NCI-H1092 treated with DMSO at 0.1 percent for 48 hours (cell line): Measurements from ENCODE around the gene EFCAB13.
A peak's percentile ranks its signal among the peaks of the same experiment; 100 is the strongest.

Experiments
- DNase-seq: peaks from one replicate; lab custom pipeline; 2025; lab: John Stamatoyannopoulos, UW

Gene EFCAB13

DNA sequence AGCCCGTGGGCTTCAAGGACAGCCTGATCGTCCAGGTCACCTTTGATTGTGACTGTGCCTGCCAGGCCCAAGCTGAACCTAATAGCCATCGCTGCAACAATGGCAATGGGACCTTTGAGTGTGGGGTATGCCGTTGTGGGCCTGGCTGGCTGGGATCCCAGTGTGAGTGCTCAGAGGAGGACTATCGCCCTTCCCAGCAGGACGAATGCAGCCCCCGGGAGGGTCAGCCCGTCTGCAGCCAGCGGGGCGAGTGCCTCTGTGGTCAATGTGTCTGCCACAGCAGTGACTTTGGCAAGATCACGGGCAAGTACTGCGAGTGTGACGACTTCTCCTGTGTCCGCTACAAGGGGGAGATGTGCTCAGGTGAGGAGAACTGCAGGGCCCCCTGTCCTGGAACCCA is 31.5 kb upstream of the EFCAB13 start:
- DNase-seq, result no peak

DNA sequence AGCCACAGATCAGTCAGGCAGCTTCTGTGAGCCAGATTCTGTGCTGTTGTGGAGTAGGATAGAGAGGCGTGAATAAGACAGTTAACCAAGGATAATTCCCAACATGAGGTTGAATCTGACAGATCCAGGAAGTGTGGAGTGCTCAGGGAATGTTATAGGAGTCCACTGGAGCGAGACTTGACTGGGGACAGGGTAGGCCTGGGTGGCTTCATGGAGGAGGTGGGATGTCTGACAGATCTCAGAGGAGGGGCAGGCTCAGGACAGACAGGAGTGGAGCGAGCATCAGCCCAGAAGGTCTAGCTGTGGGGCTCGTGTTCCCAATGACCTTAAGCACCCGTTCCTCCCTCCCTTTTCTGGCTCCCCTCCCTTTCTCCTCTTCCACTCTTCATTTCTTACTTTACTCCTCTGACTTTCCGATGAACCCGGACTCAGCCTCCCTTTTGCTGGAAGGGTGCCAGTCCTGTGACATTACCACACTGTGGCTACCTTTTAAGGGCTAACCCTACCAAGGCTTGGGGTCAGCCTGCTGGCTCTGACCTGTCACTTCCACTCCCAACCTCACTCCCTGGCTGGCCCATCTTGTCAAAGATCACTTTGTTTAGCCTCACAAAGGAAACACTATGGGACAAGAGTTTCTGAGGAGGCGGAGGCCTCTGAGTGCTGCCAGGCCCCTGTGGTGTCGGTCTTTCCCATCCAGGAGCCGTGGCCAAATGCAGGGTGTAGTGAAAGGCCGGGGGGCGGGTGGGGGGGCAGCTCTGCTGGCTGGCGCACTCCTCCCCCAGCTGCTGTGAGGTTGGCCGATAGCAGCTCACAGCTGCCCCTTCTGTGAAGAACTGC is 28.5 kb upstream of the EFCAB13 start:
- DNase-seq, result no peak

DNA sequence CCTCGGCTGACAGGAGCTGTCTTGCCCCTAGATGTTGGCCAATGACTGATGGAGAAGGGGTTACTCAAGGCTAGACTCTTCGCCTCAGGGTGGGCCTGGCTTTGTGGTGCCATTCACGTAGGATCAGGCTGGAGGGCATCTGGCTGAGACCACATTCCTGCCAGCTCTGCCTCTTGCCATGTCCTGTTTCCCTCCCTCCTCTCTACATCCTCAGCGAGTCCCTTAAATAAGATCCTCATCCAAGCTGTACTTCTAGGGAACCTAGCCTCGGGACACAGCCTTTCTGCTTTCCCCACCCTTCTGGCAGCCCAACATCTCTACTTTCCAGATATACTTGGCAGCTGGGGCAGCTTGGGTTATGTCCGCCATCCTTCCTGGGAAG is 27.9 kb upstream of the EFCAB13 start:
- no peak for DNase-seq

DNA sequence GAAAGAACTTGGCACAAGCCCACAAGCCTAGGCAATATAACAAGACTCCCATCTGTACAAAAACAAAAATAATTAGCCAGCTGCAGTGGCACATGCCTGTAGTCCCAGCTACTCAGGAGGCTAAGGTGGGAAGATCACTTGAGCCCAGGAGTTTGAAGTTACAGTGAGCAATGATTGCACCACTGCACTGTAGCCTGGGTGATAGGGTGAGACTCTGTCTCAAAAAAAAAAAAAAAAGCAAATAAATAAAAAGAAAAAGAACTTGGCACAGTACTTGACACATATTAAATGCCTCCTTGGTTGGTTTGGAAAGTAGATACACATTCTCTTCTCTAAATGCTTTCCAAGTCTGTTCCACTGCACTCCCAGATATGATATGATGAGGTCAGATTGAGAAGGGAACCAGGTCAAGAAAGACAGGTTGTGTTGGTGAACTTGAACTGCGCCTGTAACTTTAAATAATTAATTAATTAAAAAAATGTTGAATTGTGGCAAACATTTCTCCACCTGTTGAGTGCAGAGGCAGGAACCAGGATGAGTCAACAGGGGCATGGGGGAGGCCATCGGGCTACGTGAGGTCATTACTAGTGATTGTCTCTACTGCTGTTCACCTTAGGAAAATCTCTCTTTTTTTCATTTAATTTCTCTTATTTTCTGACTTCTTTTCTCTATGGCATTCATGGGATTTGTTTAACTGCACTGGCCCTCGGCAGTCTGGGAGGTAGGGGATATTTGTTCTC is 25.9 kb upstream of the EFCAB13 start:
- no peak for DNase-seq

DNA sequence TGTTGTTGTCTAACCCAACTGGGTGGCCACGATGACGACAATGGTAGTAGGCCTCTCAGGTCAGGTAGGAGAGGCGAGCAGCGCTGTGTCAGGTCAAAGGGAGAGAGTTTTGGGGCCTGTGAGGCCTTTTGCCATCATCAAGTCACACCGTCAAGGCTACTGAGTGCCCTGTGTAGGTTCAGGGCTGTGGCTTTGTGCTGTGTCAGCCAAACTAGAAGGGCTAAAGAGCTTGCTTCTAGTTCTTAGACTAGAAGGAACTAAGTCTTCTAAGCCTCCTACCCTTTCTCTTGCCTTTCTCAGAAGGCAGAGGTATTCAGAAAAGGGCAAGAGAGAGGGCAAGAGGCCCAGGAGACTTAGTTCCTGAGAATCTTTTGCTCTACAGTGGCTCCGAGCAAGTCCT is 25.0 kb upstream of the EFCAB13 start:
- DNase-seq, result no peak

DNA sequence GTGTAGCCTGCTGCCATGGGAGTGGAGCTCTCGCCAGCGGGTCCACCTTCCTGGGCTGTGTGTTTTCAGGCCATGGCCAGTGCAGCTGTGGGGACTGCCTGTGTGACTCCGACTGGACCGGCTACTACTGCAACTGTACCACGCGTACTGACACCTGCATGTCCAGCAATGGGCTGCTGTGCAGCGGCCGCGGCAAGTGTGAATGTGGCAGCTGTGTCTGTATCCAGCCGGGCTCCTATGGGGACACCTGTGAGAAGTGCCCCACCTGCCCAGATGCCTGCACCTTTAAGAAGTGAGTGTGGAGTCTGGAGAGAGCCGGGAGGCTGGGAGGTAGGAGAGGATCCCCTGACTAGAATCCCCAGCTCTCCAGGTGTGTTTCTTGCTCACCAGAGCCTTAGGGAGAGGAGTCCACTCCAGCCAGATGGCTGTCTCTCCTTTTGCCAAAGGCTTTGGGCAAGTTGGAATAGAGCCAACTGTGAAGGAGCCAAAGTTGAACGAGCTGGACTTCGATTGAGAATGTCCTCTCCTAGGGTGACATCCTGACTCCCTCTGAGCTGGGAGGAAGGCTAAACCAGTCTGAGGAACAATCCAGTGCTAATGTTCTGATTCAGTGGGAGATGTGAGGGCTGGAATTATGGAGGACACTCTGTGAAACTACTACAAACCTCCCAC is 24.4 kb upstream of the EFCAB13 start:
- no peak for DNase-seq

DNA sequence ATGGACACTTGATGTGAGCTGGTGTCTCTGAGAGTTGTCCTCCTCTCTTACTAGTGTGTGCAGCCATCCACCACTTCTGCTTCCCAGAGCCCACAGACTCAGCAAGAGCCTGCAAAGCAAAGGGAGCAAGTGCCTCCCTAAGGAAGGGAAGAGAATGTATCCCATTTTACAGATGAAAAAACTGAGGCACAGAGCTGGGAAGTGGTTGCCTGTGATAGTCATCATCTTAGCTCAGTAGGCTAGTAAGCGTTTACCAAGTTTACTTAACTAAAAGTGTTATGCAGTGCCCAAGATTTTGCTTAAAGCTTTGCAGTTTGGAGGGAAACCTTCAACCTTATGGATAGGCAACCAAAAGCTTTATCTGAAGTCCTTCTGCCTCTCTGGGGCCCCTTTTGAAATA is 23.0 kb upstream of the EFCAB13 start:
- DNase-seq, result no peak

DNA sequence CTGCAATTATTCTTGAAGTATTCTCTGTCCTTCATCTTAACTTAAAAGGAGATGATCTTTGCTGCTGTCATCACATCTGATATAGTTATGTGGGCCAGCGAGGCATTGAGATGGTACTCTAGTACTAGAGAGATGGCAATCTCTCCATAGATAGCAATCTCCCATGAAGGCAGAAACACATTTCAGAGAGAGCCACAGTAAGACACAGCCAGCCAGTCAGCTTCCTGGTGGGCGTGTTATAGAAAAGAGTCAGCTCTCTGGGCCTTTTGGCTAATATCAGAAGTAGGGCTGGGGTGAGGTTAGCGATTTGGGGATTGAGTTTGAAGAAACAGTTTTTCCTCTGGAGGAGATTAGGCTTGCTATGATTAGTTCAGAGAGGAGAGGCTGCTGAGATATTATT is 22.6 kb upstream of the EFCAB13 start:
- no peak for DNase-seq

DNA sequence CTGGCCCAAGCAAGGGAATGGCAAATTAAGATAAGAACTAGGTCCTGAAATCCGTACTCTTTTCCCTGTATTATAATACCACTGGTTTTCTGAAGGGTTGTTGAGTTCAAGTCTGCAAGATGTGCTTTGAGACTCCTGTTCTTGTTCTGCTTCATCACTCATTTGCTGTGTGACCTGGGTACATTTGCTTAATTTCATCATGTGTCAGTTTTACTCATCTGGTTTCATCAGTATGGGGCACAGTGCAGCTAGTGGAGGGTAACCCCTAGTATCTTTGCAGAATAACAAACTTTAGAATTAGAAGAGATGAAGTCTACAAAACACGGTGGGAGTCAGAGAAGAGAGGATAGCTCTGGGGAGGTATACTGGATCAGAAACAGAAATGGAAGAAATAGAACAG is 21.9 kb upstream of the EFCAB13 start:
- DNase-seq, result no peak

DNA sequence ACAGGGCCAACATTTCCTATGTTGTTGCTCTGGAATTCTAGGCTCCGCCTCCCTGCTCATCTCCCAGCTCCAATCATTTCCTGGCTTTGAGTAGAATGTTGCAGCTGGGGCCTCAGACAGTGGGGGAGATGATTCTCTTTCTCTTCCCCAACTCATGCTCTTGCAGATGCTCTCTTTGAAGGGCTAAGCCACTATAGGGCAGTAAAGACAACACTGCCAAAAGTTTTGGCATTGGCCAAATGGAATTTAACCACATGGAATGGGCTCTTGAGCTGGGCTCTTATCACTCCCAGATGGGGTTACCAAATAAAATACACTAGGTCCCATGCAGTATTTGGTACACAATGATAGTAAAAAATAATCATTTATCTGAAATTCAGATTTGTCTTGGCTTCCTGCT is 19.6 kb upstream of the EFCAB13 start:
- no peak for DNase-seq

DNA sequence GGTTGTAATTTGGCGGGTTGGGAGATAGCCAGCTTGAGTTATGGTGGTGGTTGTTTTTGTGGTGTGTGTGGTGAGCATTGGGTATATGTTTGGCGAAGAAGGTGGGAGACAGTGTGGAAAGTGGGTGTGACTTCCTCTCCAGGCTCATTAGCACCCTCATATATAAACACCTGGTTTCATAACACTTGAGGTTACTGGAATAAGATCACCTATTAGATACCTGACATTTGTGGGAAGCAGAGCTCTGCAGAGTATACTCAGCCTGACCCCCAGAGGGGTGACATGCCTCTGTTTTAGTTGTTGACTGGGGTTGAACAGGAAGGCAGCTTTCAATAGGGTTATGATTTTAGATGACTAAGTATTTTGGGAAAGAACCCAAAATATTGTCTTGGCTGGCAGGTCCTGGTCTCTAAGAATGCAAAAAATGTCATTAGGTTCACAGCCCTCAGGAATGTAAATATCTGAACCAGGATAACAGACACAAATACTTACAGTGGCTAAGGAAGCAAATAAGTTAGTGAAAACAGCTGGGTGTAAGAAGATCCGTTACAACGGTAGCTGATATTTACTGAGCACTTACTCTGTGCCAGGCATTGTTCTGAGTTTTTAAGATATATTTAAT is 18.3 kb upstream of the EFCAB13 start:
- DNase-seq, result no peak

DNA sequence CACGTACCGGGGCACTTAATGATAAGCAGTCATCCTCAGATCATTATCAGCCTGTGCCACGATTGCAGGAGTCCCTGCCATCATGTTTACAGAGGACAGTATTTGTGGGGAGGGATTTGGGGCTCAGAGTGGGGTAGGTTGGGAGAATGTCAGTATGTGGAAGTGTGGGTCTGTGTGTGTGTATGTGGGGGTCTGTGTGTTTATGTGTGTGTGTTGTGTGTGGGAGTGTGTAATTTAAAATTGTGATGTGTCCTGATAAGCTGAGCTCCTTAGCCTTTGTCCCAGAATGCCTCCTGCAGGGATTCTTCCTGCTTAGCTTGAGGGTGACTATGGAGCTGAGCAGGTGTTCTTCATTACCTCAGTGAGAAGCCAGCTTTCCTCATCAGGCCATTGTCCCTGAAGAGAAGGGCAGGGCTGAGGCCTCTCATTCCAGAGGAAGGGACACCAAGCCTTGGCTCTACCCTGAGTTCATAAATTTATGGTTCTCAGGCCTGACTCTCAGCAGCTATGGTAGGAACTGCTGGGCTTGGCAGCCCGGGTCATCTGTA is 13.5 kb upstream of the EFCAB13 start:
- no peak for DNase-seq

DNA sequence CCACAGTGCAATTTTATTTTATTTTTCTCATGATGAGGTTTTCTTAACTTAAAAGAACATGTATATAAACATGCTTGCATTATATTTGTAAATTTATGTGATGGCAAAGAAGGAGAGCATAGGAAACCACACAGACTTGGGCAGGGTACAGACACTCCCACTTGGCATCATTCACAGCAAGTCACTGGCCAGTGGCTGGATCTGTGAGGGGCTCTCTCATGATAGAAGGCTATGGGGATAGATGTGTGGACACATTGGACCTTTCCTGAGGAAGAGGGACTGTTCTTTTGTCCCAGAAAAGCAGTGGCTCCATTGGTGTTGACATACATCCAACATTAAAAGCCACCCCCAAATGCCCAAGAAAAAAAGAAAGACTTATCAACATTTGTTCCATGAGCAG is 12.3 kb upstream of the EFCAB13 start:
- no peak for DNase-seq

DNA sequence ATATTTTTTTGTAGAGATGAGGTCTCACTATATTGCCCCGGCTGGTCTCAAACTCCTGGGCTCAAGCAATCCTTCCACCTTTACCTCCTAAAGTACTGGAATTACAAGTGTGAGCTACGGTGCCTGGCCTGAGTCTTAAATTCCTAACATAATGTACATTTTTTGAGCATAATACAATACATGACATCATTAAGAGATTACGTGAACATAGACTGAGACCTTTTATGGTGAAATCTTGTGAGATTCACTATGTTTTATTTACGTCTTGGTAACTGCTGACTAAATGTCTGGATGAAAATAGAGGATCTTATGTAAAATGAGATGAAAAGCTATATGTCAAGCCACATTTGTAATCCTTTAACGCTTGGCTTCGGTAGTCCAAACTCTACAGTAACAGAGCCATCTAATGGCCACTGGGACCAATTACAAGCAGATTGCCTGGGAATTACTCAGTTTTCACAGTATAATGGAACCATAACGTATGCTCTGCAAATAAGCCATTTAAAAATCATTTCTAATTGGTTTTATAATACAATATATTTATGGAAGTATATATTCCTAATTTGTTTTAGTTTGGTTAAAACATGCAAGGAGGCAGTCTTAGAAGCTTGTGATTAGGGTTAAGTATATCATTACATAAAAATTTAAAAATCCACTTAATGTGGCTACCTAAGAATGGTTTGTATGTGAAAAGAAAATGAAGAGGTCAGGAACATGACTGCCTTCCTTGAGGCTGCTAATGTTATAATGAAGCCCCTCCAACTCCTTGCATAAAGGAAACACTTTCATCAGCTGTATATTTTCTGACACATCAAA is 8.1 kb upstream of the EFCAB13 start:
- peak; percentile 54 for DNase-seq

DNA sequence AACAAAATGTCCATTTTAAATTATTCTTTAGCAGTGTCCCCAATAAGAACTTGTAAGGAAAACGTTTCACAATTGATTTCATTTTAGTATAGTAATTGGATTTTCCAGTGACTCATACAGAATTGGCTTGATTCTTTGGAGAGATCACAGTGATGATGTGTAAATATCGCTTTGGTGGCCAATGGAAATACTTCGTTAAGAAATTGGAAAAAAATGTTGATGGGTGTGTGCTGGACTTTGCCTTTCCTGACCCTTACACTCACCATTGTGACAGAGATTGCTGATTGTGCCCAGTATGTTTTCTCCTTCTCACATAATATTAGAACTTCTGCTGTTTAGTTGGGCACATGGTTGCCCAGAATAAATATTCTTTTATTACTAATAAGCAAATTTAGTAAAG is 7.4 kb upstream of the EFCAB13 start:
- DNase-seq, result no peak

DNA sequence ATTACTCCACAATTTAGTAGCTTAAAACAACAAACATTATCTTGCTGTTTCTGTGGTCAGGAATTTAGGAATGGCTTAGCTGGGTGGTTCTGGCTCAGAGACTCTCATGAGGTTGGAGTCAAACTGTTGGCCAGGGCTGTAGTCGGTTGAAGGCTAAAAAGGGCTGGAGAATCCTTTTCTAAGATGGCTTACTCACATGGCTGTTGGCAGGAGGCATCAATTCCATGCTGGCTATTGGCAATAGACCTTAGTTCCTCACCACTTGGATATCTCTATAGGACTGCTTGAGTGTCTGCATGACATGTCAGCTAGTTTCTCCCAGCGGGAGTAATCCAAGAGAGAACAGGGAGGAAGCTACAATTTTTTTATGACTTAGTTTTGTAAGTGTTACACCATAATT is 6.6 kb upstream of the EFCAB13 start:
- DNase-seq, result no peak

DNA sequence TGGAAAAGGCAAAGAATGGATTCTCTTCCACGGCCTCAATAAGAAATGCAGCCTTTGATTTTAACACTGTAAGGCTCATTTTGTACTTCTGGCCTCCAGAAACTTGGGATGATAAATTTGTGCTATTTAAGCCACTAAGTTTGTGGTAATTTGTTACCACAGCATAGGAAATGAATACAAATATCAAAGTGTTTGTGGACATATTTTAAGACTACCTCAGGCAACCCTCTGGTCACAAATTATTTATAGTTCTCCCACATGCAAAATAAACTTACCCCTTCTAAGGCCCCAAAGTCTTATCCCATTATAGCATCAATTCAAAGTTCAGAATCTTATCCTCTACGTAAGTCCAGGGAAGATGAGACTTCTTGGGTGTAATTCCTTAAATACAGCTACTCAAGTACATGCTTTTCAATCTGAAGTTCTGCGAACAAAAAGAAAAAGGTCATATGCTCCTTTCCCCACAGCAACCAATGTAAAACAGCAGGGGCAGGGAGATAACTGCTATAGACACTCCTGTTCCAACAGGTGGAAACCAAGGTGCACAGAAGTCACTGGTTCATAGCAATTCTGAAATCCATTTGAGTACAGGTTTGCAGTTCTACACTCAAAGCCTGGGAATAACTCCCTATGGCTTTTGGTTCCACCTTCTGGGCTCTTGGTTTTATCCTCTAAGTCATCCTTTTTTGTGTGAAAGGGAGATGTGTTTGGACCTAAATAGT is 5.4 kb upstream of the EFCAB13 start:
- no peak for DNase-seq

DNA sequence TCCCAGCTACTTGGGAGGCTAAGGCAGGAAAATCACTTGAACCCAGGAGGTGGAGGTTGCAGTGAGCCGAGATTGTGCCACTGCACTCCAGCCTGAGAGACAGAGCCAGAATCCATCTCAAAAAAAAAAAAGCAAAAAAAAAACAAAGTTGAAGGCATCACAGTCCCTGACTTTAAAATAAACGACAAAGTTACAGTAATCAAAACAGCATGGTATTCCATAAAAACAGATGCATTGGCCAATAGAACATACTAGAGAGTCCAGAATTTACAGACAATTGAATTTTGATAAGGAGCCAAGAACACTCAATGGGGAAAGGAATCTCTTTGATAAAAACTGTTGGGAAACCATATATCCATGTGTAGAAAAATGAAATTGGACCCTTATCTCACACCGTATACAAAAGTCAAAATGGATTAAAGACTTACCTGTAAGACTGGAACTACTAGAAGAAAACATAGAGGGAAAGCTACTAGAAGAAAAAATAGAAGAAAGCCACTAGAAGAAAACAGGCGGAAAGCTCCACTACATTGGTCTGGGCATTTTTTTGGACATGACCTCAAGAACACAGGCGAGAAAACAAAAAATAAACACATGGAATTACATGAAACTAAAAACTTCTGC is 2.8 kb upstream of the EFCAB13 start:
- no peak for DNase-seq

DNA sequence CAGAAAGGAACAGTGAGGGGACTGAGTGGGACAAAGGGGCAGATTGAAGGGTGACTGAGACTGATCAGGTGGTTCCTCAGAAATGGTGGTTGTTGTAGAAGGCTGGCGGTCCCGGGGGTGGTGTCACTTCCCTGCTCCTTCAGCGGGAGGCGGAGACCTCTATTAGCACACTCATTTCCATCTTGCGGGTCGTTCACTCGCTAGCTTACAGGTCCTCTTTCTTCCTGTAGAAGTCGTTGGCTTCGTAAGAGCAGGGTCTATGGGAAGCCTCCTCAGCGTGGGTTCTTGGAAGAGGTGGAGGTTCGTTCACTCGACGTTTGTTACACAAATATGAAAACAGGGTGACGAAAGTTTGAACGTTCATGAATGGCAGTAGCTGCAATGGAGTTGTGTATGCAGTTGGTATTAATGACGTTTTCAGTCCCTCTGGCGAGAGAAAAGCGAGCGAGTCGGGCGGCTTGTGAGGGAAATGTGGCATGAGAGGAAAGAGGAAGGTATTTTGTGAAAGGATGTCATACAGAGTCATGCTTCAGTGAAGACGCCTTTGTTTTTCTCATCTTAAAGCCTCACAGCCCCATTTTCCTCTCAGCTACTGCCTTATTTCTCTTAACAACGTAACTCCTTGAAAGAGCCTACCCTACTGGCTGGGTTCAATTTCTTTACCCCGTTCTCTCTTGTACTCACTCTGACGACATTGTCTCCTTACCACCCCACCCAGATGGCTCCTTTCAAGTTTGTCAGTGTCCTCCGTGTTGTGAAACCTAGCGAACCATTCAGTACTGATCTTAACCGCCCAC is 667 bp downstream of the EFCAB13 start:
- DNase-seq, result peak; percentile 60

DNA sequence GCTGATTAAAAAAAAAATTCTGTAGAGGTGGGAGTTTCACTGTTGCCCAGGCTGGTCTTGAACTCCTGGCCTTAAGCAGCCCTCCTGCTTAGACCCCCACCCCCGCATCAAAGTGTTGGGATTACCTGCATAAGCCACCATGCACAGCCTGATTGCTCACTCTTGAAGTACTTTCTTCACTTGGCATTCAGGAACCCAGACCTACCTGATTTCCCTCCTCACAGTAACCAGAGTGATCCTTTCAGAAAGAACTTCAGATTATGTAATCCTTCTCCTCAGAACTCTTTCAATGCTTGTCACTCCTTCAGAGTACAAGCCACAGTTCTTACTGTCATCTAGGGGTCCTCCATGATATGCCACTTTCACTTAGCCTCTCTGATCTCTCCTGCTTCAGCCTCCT is 1.4 kb downstream of the EFCAB13 start:
- DNase-seq, result no peak
